CD4-positive, alpha-beta T cell treated with Interleukin-12 subunit alpha and Interleukin-12 subunit beta, for 1 hour (primary cell): Measurements from ENCODE around the gene GPRC5B.

Experiments
- DNase-seq: peaks from one replicate; pipeline ENCODE4 v3.0.0-alpha.2; 2020

GPRC5B gene

DNA sequence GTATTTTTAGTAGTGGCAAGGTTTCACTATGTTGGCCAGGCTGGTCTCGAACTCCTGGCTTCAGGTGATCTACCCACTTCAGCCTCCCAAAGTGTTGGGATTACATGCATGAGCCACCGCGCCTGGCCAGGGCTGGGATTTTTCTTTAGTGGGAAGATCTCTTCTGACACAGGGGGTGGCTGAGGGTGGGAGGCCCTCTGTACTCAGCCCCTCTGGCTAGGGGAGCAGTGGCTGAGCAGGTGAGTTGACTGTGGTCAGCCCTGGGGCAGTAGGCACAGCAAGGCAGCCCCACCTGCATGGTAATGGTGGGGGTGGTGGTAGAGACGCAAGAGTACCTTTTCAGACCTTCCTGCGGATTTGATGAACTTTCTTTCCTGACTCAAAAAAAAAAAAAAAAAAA, 12.3 kb upstream of the GPRC5B start:
- no peak for DNase-seq

DNA sequence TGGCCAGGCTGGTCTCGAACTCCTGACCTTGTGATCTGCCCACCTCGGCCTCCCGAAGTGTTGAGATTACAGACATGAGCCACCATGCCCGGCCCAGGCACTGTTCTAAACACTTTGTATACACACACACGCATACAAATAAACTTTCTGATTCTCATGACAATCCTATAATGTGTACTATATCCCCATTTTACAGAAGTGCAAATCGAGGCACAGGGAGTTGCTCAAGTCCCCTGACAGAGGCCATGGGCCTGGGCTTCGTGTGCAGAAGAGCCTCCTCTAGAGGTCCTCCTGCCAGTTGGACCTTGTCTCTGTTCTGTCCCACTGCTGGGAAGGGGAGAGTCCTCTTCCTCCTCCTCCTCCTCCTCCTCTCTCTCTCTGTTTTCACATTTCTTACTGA, 9.9 kb upstream of the GPRC5B start:
- no peak for DNase-seq

DNA sequence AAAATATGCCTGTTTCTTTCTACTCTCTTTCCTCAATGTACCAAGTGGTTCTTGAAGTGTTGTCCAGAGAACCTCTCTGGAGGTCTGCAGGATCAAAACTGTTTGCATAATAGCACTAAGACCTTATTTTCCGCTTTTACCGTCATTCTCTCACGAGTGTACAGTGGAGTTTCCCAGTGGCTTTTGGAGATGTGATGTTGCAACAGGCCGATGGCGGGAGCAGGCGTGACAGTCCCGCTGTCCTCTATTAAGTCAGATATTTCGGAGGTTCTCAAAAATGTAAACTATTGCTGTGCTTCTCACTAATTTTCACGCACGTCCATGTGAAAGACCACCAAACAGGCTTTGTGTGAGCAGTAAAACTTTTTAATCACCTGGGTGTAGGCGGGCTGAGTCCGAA, 8.3 kb upstream of the GPRC5B start:
- no peak for DNase-seq

DNA sequence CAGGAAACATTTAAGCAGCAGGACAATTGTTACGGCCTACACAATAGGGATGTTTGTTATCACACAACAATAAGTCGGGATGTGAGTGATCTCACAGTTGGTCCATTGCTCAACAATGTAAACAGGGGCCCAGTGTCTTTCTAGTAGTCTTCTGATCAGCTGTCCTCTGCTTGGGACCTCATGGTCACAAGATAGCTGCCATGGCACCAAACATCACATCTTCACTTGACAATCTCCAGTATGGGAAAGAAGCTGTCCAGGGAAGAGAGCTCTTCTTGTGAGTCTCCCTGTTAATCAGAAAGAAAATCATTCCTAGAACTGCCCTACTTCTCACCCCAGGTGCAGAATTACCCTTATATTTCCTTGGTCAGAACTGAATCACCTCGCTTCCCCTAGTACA, 6.3 kb upstream of the GPRC5B start:
- no peak for DNase-seq

DNA sequence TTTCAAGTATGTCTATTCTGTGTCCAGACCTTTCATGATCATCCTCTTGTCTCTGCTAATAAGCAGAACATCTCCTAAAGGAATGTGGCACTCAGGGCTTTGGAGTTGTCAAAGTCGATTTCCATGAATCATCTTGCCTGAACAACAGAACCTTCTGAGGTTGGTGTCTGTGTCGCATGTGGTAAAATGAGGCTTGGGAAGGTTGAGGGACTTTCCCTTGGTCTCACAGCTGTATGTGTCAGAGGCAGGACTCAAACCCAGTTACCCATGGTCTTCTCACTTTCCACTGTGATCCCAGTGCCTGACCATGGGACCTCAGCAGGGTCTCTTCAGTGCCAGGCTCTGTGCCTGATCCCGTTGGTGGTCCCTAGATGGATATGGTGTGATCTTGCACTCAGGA, 4.2 kb upstream of the GPRC5B start:
- no peak for DNase-seq

DNA sequence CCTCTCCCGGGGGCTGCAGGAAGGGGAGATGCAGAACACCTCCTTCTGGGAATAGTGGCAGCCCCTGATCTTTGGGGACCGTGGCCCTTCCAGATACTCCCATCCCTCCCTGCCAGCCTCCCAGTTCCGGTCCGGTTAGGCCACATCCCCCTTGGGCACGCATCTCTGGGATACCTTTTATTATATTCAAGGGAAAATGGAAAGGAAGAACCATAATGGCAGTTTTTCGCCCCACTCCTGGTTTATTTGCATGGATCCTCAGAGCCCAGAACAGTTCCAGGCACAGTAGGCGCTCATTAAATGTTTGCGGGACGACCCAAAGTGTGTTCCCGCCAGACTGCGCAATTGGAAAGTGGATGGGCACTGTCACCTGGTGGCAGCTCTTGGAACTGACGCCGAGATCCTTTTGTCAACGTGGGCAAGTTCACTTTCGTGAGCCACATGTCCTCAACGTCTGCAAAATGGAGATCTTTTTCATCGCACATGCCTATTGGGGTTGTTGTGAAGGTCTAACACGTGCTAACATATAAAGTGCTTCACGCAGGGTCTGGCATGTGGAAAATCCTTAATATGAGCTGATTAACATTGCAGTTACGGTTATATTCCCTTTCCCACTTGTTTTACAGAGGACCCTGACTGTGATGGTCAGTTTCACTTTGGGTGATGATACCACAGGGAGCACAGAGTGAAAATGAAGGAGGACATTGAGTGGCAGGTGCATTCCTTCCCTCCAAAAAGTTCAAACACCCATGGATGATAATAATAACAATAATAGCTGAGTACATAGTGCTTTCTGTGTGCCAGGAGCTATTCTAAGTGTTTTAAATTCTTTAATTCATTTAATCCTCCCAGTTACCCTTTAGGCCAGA, 1.7 kb upstream of the GPRC5B start:
- DNase-seq = peak; percentile 83

DNA sequence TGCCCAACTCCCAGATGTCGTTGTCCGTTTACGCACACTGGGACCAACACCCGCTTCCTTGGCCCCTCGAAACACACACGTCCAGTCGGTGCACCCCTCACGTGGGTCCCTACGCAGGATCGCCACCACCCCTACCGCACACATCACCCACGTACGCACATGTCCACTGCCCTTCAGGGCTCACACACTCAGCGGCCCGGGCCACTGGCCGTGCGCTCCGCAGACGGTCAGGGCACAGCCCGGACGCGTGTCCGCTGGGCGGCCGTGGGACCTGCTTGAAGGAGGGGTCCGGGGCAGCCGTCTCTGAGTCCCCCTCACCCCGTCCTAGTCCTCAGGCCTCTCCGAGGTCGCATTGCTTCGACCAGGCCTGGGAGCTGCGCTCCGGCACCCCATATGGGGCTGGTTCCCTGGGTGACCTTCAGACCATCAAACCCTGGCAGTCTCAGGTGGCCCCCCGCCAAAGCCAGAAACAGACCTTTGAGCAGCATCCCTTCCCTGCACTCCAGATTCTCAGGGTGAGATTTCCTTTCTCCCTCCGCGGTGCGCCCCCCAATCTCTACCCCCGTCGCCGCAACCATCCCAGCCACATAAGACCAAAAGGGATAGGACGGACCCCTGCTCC, 914 bp upstream of the GPRC5B start:
- DNase-seq = no peak

DNA sequence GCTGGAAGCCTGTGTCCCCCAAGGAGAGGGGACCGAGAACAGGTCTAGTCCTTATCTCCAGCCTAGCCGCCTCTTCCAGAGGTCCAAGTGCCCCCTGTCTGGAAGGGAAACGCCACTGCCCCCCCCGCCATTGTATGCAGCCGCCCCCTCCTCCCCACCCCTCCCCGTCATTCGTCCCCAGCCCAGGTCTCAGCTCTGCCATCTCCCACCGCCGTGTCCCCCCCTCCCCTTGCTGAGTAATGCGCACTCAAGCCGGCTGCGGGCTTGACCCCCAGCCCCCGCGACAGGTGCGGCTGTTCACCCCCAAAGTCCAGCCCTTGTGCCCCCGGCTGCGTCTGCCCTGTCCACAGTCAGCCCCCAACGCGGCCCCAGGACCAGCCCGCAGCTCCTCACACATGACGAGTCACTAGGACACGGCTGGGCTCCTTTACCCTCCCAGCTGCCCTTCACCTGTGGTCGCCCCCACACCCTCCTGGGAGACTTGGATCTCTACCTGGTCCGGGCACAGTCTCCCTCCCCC, 622 bp downstream of the GPRC5B start:
- DNase-seq = no peak

DNA sequence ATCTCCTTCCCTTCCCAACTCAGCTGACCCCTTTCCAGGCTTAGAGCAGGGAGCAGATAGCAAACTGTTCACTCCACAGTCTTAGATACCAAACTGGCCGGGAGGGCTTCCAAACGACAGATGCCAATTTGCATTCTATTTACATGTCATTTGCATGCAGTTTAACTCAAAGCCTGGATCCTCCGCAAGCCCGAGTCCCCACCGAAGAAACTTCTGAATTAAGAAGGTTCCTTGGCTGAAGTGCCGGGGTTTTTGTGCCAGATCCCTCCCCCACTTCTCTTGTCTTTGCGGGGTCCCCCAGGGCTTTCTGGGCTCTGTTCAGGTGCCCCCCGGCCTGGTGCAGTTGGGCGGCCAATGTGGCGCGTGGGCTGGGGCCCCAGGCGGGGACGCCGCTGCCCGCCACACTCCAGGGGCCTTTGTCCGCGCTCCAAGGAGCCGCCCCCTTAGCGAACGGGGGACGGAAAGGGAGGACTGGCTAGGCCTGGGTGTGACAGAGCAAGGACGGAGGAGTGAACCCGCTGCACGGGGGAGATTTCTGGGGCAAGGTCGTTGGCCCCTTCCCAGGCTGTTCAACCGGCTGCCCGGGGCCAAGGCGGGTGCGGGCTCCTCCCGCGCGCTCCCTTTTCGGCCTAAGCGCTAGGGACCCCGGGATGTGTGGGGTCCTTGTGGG, 1.2 kb downstream of the GPRC5B start:
- DNase-seq = no peak

DNA sequence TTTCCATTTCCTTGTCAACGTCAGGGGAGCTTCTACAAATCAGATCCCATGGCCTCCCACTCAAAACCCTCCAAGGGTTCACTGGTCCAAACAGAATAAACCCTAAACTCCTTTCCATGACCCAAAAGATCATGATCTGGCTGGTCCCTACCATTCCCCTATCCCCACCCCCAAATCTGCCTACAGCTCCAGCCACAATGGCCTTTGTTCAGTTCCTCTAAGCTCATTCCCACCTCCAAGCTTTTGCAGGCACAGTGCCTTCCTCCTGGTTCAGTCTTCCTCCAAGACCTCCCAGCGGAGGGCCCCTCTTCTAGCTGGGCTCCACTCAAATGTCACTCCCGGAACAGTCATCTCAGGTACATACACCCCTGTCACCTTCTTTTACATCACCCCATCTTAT, 2.0 kb downstream of the GPRC5B start:
- no peak for DNase-seq

DNA sequence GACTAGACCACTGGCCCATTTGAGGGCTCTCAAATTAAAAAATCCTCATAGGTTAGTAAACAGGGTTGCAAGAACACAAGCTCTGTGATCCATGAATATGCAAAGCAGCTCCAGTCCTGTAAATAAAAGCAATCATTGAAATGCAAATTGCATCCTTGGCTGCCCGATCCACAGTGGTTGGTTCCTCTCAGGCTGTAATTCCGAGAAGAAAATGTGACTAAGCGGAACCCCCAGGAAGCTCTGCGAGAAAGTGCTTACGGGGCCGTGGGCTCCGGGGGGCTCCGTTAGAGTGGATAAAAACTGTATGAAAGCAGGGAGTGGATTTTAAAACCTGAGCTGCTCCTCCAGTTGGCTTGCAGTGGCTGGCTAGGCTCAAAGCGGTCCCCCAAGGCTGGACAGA, 2.5 kb downstream of the GPRC5B start:
- DNase-seq = no peak

DNA sequence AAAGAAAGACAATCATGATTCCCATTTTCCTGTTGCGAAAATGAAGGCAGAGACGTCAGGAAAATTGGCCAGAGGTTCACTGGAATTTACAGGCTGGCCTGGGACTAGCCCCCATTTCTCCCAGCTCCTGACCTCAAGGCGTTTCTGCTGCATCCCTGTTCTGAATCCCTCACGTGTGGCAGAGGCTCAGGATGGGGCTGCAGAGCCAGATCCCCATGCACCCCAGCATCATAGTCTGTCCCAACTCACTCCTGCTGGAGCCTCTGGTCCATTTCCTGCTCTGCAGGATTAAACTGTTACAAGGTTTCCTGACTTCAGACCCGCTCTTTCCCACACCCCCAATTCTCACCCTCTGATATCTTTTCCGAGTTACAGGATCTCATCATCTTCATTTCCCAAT, 2.9 kb downstream of the GPRC5B start:
- DNase-seq = no peak

DNA sequence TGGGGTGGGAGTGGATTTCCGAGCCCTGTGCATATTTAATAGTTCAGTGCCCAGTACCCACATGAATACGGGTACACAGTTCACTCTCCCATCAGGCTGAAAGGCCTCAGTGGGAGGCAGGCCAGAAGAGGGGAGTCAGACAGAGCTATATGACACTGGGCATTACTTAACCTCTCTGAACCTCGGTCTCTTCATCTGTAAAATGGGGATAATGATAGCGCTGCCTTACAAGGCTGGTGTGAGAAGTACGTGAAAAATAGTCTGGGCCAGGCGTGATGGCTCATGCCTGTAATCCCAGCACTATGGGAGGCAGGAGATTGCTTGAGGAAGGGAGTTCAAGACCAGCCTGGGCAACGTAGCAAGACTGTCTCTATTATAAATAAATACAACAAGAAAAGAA, 3.6 kb downstream of the GPRC5B start:
- DNase-seq = no peak

DNA sequence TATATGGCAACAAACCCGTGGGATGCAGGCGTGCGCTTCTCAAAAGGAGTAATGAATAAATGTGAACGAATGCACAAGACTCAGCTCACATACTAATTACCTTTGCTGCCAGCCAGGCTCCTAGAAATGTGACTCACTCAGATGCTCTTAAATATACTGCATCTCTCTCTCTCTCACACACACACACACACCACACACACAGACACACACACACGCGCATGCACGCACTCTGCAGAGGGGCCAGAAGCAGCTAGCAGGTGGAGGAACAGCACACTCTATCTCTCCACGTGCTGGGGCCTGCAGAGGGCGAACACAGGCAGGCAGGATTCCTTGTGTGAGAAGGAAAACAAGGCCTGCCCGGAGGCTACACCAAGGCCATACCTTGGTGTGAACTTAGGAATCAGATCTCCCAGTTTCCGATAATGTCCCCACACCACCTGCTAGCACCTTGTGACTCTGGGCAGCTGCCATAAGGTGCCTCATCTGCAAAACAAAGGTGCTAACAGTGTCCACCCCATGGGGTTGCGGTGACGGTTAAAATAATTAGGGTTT, 5.3 kb downstream of the GPRC5B start:
- DNase-seq = no peak

DNA sequence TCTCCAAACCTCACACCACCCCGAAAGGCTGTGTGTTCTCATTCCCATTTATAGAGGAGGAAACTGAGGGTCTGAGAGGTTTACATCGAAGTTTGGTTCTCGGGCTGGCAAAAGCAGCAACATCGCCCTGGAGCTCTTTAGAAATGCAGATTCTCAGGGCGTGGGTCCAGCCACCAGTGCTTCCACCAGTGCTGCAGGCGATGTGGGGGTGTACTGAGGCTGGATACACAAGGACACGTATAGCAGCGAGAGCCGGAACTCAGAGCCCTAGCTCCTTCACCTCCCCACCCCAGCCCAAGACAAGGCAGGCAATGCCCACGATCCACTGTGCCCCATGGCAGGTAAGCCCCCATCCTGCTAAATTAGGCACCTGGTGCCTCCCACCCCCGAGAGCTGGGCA, 5.9 kb downstream of the GPRC5B start:
- no peak for DNase-seq

DNA sequence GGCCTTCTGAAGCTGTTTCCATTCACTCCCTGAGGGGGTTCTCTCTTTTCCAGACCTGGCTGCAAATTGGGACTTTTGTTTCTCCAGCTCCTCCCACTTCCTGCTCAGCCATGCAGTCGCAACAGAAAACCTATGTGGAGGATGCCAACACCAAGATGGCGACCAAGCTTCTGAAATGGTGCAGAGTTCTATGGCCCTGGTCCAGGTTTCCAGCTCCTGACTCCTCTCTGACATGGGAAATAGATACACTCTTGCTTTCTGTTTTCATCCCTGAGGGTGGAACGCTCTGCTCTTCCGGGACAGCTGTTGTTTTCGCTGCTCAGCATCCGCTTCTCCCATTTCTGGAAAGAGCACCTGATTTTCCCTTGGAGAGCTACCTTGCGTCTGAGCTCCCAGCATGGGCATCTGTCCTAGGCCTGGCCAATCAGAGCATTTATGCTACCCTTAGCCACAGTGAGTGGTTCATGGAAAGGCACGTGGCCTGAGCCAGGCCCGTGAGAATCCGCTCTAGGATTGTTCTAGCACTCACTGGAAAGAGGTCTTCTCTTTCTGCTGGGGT, 8.1 kb downstream of the GPRC5B start:
- no peak for DNase-seq

DNA sequence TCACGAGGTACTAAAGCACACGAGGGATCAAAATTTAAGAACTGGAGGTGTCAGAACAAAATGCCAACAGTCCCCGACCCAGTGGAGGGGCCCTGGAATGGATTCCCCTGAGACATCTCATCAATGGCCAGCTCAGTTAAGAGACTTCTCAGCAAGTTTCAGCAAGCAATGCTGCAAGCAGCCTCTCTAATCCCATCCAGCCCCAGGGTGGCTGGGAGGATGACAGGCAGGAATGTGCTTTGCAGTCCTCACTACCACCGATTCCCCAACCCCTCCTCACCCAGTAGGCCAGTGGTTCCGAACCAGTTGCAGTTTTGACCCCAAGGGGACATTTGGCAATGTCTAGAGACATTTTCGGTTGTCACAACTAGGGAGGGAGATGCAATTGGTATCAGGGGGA, 8.7 kb downstream of the GPRC5B start:
- no peak for DNase-seq

DNA sequence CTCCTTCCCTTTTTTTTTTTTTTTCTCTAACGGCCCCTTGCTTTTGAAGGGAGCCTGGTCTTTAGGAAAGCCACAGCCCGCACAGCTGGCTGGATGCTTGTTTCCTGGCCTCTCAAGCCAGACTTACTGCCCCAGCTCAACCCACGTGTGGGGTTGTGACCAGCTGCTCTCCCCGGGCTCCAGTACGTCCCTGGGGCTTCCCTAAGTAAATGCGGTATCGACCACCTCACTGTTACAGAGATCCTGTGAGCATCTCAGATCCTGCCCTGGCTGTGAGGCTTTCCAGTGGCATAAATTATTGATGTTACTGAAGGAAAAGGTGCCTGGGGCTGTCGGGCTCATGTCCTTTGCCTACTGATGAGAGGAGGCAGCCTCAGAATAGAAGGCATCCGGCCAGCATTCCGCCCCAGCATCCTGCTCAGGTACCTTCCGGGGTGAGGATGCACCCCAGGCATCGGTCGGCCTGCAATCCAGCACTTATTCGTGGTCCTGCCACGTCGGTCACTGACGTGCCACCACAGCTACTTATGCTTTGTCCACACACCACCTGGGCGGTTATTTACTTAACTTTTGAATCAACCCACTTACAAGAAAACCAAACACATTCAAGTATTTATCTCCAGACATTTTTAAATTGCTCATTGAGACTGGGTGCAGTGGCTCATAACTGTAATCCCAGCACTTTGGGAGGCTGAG, 9.6 kb downstream of the GPRC5B start:
- no peak for DNase-seq

DNA sequence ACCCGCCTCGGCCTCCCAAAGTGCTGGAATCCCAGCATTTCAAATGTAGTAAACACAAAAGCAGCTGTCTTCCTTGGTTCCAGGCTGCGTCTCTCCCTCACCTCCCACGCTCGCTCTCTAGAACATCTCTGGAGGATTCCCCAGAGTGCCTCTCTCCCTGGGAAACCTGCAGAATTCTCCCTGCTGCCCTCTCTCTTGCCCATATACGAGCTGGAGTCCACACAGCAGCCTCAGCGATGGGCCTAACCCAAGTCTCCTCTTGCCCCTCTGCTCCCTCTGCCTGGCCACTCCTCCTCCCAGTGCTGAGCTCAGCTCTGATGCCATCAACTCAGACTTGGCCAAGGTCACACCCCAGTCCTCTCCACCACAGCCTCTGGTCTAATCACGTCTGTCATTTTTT, 10.6 kb downstream of the GPRC5B start:
- no peak for DNase-seq

DNA sequence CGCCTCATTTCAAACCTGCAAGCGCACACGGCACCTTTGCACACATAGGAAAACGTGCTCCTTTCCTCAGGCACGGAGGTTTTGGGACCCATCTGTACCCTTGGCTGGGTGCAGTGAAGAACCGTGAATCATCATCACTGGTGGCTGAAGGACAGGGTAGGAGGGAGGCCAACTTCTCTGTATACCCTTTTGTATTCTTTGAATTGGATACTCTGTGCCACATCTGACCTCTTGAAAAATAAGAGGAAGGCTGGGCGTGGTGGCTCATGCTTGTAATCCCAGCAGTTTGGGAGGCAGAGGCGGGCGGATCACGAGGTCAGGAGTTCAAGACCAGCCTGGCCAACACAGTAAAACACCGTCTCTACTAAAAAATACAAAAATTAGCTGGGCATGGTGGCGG, 11.7 kb downstream of the GPRC5B start:
- no peak for DNase-seq

DNA sequence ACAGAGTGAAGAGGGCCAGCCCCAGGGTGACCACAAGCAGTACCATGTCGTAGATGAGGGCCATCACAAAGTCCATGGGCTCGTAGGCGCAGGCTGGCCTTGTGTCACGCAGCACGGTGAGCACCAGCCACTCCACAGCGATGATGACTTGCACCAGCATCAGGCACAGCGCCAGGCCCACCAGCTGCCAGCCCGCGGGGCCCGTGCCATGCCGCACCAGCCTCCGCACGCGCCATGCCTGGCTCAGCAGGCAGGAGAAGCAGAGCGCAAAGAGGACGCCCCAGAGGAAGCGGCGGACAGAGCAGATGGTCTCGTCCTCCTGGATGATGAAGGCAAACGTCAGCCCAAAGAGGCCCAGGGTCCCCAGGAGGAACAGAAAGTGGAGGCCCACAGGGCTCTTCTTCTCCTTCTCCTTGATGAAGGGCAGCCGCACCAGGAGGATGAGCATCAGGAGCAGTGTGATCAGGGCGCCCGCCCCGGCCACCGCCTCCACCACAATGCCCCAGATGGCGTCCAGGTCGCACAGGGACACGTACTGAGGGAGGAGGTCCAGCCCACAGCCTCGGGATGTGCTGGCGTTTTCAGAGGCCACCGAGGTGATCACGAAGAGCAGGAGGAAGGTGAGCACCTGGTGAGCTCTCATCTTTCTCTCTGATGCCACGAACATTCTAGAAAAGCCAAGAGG, 12.3 kb downstream of the GPRC5B start:
- no peak for DNase-seq

DNA sequence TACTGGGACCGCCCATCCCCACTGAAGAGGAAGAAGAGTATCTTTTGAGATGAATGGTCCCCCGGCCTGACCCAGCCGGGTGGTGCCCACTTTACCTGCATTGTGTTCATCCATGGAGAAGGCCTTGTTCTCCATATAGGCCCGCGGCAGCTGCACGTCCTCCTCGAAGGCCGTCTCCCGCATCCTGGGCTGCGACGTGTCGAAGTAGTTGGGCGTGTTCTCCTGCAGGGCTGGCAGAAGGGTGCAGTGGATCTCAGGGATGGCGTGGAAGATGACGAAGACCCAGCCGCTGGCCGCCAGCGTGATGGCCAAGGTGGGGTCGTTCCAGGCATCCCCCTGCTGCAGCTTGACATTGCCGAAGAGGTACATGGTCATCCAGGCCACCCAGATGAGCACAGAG, 12.9 kb downstream of the GPRC5B start:
- no peak for DNase-seq
